Measurements from ENCODE around the gene CRYBG2. TPM values are rescaled to one million over a fixed set of nuclear protein-coding genes. Genes with fewer than 3 reads are reported as not detected.
"Not testable (repeated sequence)": the region's sequence is repeated elsewhere in the genome, so short reads cannot be mapped to it uniquely, and the experiment has no call there.

CRYBG2 gene
- polyA plus RNA-seq, 12 donors: 0.28 to 10.2 (median 2.3) TPM; not detected in 8

- DNase-seq: no peak
Measured at GRCh38 chr1:26295194-26296138, 58.5 kb downstream of the CRYBG2 start.

DNA sequence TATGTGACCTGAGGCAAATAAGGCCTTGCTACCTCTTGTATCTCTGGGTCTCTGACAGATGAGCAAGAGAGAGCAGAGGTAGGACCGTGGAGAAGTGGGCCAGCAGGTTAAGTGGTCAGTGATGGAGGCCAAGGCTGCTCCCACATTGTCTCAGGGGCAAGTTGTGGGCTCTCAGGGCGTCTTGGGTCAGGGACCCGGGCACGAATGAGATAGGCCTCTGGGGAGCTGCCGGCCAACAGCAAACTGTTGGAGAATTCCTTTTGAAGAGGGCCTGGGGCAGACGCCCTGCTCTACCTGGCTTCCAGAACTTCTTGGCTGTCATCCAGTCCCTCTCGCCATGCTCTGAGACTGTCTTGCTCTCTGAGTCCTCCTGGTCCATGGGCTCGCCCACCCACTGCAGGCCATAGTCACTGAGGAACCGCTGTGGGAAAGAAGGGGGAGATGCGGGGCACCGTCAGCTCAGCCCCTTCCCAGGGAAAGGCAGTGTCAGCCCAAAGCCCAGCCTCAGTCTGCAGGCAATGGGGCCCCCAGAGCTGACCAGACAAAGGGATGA, 59.9 kb downstream of the CRYBG2 start:
- no peak for DNase-seq

GRCh38 chr1:26292735-26293134, 61.2 kb downstream of the CRYBG2 start:
- not testable (repeated sequence) for DNase-seq

- DNase-seq: no peak
Measured at GRCh38 chr1:26291939-26292338, 62.0 kb downstream of the CRYBG2 start.

- no peak for DNase-seq
Measured at GRCh38 chr1:26291433-26291832, 62.5 kb downstream of the CRYBG2 start.

GRCh38 chr1:26290882-26291261, 63.1 kb downstream of the CRYBG2 start:
- DNase-seq: no peak

GRCh38 chr1:26290122-26290881, 63.6 kb downstream of the CRYBG2 start:
- DNase-seq: no peak

DNA sequence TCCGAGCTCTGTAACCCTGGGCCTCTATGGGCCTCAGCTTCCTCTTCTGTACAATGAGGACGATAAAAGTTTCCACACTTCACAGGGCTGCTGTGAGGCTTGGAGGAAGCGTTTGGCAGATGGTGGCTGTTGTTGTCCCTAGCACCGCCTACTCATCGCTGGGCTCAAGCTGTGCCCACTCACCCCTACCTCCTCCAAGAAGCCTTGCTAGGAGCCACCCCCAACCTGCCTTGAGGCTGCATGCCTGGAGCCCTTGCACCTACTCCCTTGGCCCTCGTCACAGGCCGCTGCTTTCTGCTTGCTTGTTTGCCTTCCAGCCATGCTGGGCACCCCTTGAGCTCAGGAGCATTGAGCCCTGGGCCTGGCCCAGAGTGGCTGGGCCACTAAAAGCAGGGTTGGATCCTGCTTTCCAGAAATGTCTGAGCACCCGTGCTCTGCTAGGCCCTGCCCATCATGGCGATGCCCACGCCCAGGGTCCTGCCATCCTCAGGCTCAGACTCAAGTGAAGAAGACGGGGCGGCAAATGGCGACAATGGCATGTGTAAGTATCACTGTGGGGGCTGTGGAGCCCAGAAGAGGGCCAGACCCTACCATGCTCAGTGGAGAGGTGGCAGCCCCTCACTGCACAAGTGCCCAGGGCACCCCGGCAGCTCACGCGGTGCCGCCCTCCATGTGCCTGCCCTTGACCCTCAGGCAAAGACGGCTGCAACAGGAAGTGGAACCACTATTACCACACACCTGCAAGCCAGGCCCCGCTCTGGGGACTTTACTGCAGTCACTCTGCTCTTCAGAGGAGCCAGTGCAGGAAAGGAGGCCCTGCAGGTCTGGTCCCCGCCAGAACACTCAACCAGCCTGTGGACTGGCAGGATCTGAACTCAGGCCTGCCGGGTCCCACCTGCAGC, 64.5 kb downstream of the CRYBG2 start:
- no peak for DNase-seq

DNA sequence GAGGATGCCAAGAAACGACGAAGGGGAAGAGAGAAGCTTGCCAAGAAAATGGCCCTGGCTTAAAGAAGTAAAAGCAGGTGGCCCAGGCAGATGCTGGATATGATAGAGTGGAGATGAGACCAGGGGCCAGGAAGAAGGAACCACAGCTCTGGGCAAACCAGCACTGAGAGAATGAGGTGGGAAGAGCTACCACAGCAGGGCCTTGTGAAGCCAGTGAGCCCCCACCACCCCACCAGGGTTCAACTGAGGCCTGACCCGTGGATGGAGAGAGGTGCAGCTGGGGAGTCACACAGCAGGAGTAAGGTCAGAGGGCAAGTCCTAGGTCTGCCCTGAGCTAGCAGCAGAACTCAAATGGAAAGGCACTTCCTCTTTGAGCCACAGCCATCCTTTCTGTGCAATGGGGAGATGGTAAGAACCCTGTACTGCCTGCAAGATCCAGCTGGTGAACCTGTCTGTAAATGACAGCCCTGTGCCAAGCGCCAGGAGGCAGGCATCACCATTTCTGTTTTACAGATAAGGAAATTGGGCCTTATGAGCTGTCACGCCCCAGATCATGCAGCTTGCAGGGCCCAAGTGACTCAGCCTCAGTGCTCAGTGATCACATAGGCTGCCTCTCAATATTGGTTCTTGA, 65.5 kb downstream of the CRYBG2 start:
- no peak for DNase-seq

GRCh38 chr1:26287811-26288210, 66.1 kb downstream of the CRYBG2 start:
- DNase-seq: no peak

DNA sequence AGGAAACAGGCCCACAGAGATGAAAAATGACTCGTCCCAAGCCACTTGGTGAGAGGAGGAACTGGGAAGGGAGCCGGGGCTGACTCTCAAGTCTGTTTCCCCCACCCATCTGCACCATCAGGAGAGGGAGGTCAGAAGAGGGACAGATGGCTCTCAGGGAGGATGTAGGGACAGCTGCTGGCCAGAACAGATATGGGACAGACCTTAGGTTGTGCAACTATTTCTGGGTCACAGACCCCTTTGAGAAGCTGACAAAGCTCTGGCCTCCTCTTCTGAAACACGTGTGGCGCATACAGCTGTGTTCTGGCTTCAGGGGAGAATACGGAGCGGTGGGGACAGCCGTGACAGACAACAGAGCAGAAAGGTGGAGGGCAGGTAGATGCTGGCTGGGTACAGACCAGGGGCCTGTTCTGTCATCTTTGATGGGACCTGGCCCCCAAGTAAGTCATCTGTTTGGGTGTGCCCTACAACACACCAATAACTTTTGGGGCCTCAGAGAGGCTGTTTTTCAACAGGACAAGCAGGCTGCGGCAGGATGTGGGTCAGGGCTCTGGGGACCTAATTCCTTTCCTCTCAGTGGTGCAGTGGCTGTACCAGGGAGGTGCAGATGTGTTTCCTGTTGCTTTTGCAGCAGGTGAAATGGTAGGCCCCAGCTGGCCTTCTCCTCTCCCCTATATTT, 66.8 kb downstream of the CRYBG2 start:
- no peak for DNase-seq

DNA sequence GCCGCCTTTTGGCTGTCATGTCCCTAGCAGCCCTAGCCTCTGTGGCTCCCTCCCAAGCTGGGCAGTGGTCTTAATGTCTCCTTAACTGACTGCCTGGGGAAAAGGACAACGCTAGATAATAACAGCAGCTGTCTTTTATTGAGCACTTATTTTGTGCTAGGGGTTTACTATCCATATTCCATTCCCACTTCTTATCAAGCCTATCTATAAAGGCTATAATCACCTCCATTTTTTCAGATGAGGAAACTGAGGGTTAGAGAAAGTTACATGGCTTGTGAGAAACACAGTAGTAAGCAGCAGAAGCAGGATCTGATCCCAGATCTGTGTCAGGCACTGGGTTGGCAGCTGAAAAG, 67.9 kb downstream of the CRYBG2 start:
- DNase-seq: no peak

DNA sequence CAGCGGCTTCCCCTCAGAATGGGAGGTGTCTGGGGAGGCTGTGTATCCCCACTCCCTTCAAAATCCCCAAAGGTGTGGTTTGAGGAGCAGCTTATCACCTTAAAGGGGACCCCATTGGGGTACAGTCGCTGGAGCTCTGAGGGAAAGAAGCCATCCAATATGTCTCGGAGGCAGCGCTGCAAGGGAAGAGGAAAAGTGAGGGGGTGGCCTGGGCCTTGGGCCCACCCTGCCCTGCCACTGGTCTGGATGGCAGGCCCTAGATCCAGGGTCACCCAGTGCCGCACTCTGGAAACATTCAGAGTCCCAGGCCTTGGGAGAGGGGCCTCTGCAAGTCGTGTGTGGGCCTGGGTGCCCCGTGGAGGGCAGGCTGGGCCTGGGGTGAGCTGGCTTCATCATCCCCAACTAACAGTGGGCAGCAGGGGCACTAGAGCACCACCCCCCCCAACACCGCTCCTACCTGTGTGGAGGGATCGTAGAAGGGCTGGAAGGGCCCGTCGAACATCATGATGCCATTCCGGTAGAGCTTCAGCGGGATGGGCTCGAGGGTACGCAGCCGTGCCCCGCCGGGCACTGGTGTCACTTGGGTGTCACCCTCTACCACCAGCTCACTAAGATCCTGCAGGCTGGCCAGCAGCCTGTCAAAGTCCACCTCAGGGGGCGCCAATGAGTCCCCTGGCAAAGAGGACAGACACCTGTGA, 68.4 kb downstream of the CRYBG2 start:
- no peak for DNase-seq

DNA sequence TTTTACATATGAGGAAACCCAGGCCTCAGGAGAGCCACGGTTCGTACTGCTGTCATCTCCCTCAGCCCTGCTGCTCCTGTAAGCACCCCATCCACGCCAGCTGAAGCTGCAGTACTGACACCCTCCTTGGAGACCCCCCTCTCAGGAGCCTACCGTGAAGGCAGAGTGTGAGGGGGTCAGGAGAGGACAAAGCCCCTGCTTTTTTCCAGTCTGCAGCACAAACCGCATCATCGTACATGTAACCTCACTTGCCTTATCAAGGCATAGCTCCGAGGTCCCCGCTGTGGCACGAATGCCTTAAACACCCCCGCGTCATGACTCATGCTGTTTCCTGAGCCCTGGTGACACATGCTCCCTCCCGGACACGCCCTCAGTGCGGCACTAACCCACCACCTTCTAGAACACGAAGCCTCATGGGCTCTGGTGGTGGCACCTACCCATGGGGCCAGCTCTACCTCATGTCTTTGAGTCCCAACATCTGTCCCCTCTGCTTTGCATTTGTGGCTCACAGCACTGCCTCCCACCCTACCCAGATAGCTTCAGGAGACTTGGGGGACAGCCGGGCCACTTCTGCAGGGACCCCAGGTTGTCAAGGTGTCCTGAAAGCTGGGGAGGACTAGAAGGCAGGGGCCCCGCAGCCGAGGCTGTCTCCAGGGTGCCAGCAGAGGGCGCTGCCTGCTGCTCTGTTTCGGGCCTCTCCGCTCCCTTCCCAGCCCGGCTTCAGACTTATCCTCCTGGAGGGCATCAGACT, 69.2 kb downstream of the CRYBG2 start:
- no peak for DNase-seq

- DNase-seq: no peak
Measured at GRCh38 chr1:26283871-26284596, 69.9 kb downstream of the CRYBG2 start.

DNA sequence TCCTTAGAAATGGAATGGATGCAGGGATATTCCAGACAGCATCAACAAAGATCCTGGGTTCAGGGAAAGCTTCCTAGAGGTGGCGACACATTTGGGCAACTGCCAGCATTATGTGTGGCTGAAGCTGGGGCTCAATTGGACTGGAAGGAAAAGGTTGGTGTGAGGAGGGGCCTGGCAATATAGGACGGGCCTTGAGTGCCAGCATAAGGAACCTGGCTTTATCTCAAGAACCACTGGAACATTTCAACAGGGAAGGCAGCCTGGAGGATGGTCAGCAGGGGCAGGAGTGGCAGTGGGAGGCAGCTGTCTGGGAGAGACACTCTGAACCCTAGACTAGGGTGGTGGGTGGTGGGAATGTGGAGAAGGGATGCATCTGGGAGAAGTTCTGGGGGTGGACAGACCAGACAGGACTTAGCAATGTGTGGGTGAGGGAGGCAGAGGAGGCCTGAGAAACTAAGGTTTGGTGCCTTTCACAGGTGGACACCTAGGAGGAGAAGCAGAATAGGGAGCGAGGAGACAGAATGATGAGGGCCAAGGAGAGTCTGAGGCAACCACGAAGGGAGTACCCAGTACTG, 70.6 kb downstream of the CRYBG2 start:
- DNase-seq: no peak

GRCh38 chr1:26282401-26282918, 71.5 kb downstream of the CRYBG2 start:
- DNase-seq: no peak

DNA sequence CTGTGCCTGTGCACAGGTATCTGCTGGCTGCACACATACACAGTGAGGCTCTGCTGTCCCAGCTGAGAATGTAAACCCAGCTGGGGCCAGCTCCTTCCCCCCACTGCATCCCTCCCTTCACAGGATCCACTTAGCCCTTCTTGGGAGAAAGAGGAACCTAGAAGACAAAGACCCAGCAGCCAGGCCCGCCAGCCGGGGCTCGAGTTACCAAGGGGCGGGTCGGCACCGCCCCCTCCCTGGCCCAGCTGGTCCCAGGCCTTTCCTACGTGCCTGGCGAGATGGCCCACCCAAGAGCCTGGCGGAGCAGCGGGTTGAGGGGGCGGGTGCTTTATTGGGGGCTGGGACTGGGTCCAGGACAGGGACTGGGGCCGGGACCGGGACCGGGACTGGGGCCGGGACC, 72.0 kb downstream of the CRYBG2 start:
- DNase-seq: no peak
